Measurements from ENCODE around the gene TXNRD2.
A peak's percentile ranks its signal among the peaks of the same experiment; 100 is the strongest.

Gene TXNRD2

GRCh38 chr22:19941365-19942082 lies at the start of gene TXNRD2, which contains the start of gene COMT:
TSS of gene TXNRD2 (minus strand) at chr22:19941818. CDS start at chr22:19941803, 15 bp downstream.
TSS of gene COMT (plus strand) at chr22:19941772. CDS start at chr22:19962527, 20,755 bp downstream.
- DNase-seq (ENCODE audit: extremely low read depth, insufficient read length), result peak; percentile 83
- peak within 1 kb of the TSS; percentile 99 for H3K4me3 ChIP-seq (replicated peaks; ENCODE audit: low read depth, low read length)
- H3K27me3 ChIP-seq (replicated peaks; ENCODE audit: control insufficient read depth, insufficient read depth, low read length), result no peaks in the 10 kb centered on the region
- no peak for TF ChIP-seq CTCF (IDR thresholded peaks at IDR 0.05; ENCODE audit: insufficient read depth, low read length, poor library complexity, severe bottlenecking)
- H3K36me3 ChIP-seq (ENCODE audit: control insufficient read depth, insufficient read depth, low read length), result no peaks in the 10 kb centered on the region

- no peak for TF ChIP-seq CTCF (IDR thresholded peaks at IDR 0.05; ENCODE audit: insufficient read depth, low read length, poor library complexity, severe bottlenecking)
- Histone ChIP-seq H3K4me3 (replicated peaks; ENCODE audit: low read depth, low read length) (no peak overlapping the region), H3K27me3 (replicated peaks; ENCODE audit: control insufficient read depth, insufficient read depth, low read length) (no peaks in the 10 kb centered on the region), H3K36me3 (ENCODE audit: control insufficient read depth, insufficient read depth, low read length) (no peaks in the 10 kb centered on the region)
- DNase-seq (ENCODE audit: extremely low read depth, insufficient read length), result no peak
Measured at GRCh38 chr22:19991395-19991644, 49.7 kb upstream of the TXNRD2 start.

GRCh38 chr22:19990609-19991394 lies 49.2 kb upstream of the TXNRD2 start:
- DNase-seq (ENCODE audit: extremely low read depth, insufficient read length), result no peak
- TF ChIP-seq CTCF (IDR thresholded peaks at IDR 0.05; ENCODE audit: insufficient read depth, low read length, poor library complexity, severe bottlenecking), result no peak
- H3K4me3 ChIP-seq (replicated peaks; ENCODE audit: low read depth, low read length), result no peak overlapping the region
- H3K36me3 ChIP-seq (ENCODE audit: control insufficient read depth, insufficient read depth, low read length), result no peaks in the 10 kb centered on the region
- no peaks in the 10 kb centered on the region for H3K27me3 ChIP-seq (replicated peaks; ENCODE audit: control insufficient read depth, insufficient read depth, low read length)

GRCh38 chr22:19990188-19990587 lies 48.6 kb upstream of the TXNRD2 start:
- no peak overlapping the region for H3K4me3 ChIP-seq (replicated peaks; ENCODE audit: low read depth, low read length)
- no peaks in the 10 kb centered on the region for H3K27me3 ChIP-seq (replicated peaks; ENCODE audit: control insufficient read depth, insufficient read depth, low read length)
- no peaks in the 10 kb centered on the region for H3K36me3 ChIP-seq (ENCODE audit: control insufficient read depth, insufficient read depth, low read length)
- DNase-seq (ENCODE audit: extremely low read depth, insufficient read length), result no peak
- TF ChIP-seq CTCF (IDR thresholded peaks at IDR 0.05; ENCODE audit: insufficient read depth, low read length, poor library complexity, severe bottlenecking), result no peak

GRCh38 chr22:19989725-19990067 lies 48.1 kb upstream of the TXNRD2 start:
- no peak overlapping the region for H3K4me3 ChIP-seq (replicated peaks; ENCODE audit: low read depth, low read length)
- no peak for DNase-seq (ENCODE audit: extremely low read depth, insufficient read length)
- H3K27me3 ChIP-seq (replicated peaks; ENCODE audit: control insufficient read depth, insufficient read depth, low read length), result no peaks in the 10 kb centered on the region
- TF ChIP-seq CTCF (IDR thresholded peaks at IDR 0.05; ENCODE audit: insufficient read depth, low read length, poor library complexity, severe bottlenecking), result no peak
- H3K36me3 ChIP-seq (ENCODE audit: control insufficient read depth, insufficient read depth, low read length), result no peaks in the 10 kb centered on the region

All from GM06990 (cell line).